ENCODE results near the gene BTNL2.

The BTNL2 gene

GRCh38 chr6:32427218-32427617 lies 20.2 kb upstream of the BTNL2 start:
- H3K27ac ChIP-seq, result no peak overlapping the region
- H3K9me3 ChIP-seq (ENCODE audit: severe bottlenecking), result no peaks in the 10 kb centered on the region
- no peaks in the 10 kb centered on the region for H3K36me3 ChIP-seq
- peaks cover 82% of the 10 kb centered on the region for H3K27me3 ChIP-seq (ENCODE audit: insufficient read depth, low read depth, severe bottlenecking)
- no peak for TF ChIP-seq CTCF (IDR thresholded peaks at IDR 0.05; ENCODE audit: low read depth, low read length)
- DNase-seq, result no peak
- H3K4me3 ChIP-seq (ENCODE audit: low read depth, low read length), result no peak overlapping the region

- no peak overlapping the region for H3K4me3 ChIP-seq (ENCODE audit: low read depth, low read length)
- H3K27me3 ChIP-seq (ENCODE audit: insufficient read depth, low read depth, severe bottlenecking), result peaks cover 86% of the 10 kb centered on the region
- DNase-seq, result no peak
- TF ChIP-seq CTCF (IDR thresholded peaks at IDR 0.05; ENCODE audit: low read depth, low read length), result no peak
- no peak overlapping the region for H3K27ac ChIP-seq
- no peaks in the 10 kb centered on the region for H3K9me3 ChIP-seq (ENCODE audit: severe bottlenecking)
- H3K36me3 ChIP-seq, result no peaks in the 10 kb centered on the region
These were observed 19.4 kb upstream of the BTNL2 start for GRCh38 chr6:32426338-32426737.

GRCh38 chr6:32424589-32425300 lies 17.8 kb upstream of the BTNL2 start:
- no peak for TF ChIP-seq CTCF (IDR thresholded peaks at IDR 0.05; ENCODE audit: low read depth, low read length)

GRCh38 chr6:32416036-32416435 lies 9.1 kb upstream of the BTNL2 start:
- no peaks in the 10 kb centered on the region for H3K9me3 ChIP-seq (ENCODE audit: severe bottlenecking)

More at GRCh38 chr6:32424589-32425300, 17.8 kb upstream of the BTNL2 start:
- Histone ChIP-seq H3K9me3 (ENCODE audit: severe bottlenecking) (no peaks in the 10 kb centered on the region), H3K27ac (no peak overlapping the region), H3K4me3 (ENCODE audit: low read depth, low read length) (no peak overlapping the region), H3K27me3 (ENCODE audit: insufficient read depth, low read depth, severe bottlenecking) (peaks cover 87% of the 10 kb centered on the region), H3K36me3 (no peaks in the 10 kb centered on the region)
- no peak for DNase-seq

GRCh38 chr6:32415521-32416019 lies 8.6 kb upstream of the BTNL2 start:
- DNase-seq, result peak; percentile 86

More at GRCh38 chr6:32416036-32416435, 9.1 kb upstream of the BTNL2 start:
- H3K27me3 ChIP-seq (ENCODE audit: insufficient read depth, low read depth, severe bottlenecking), result peaks cover 88% of the 10 kb centered on the region
- no peak overlapping the region for H3K27ac ChIP-seq
- no peak overlapping the region for H3K4me3 ChIP-seq (ENCODE audit: low read depth, low read length)
- no peak for TF ChIP-seq CTCF (IDR thresholded peaks at IDR 0.05; ENCODE audit: low read depth, low read length)
- DNase-seq, result no peak
- H3K36me3 ChIP-seq, result no peaks in the 10 kb centered on the region

More at GRCh38 chr6:32415521-32416019, 8.6 kb upstream of the BTNL2 start:
- no peaks in the 10 kb centered on the region for H3K36me3 ChIP-seq
- no peak overlapping the region for H3K27ac ChIP-seq
- H3K4me3 ChIP-seq (ENCODE audit: low read depth, low read length), result no peak overlapping the region
- H3K9me3 ChIP-seq (ENCODE audit: severe bottlenecking), result no peaks in the 10 kb centered on the region
- H3K27me3 ChIP-seq (ENCODE audit: insufficient read depth, low read depth, severe bottlenecking), result peaks cover 87% of the 10 kb centered on the region
- TF ChIP-seq CTCF (IDR thresholded peaks at IDR 0.05; ENCODE audit: low read depth, low read length), result peak; percentile 96

All from WERI-Rb-1 (cell line).